ENCODE results near the gene LACTBL1.

- TF ChIP-seq ZNF274 (IDR thresholded peaks at IDR 0.05; ENCODE audit: low read depth, low read length) (no peak), SUZ12 (IDR thresholded peaks at IDR 0.05; ENCODE audit: extremely low read depth, insufficient read depth, insufficient read length) (no peak), YY1 (IDR thresholded peaks at IDR 0.05; ENCODE audit: insufficient read depth, insufficient read length) (no peak)
These were observed 31.4 kb upstream of the LACTBL1 start for GRCh38 chr1:23004112-23004511.

Measured in NT2/D1 (cell line).